ENCODE data around the gene PDE4B.
A peak's percentile ranks its signal among the peaks of the same experiment; 100 is the strongest.

PDE4B gene

GRCh38 chr1:65792669-65793358 is at the start of gene PDE4B:
TSS of gene PDE4B (plus strand) at chr1:65792895.
- no peak for DNase-seq

GRCh38 chr1:65744731-65745130 is 48.0 kb upstream of the PDE4B start:
- no peak for DNase-seq

GRCh38 chr1:65751961-65752360 is 40.7 kb upstream of the PDE4B start:
- no peak for DNase-seq

GRCh38 chr1:65756616-65757015 is 36.1 kb upstream of the PDE4B start:
- DNase-seq: no peak

GRCh38 chr1:65757531-65757930 is 35.2 kb upstream of the PDE4B start:
- no peak for DNase-seq

- no peak for DNase-seq
Measured at GRCh38 chr1:65758128-65758527, 34.6 kb upstream of the PDE4B start.

GRCh38 chr1:65759516-65759915 is 33.2 kb upstream of the PDE4B start:
- DNase-seq: no peak

- DNase-seq: no peak
Measured at GRCh38 chr1:65762081-65762862, 30.4 kb upstream of the PDE4B start.

- no peak for DNase-seq
Measured at GRCh38 chr1:65764052-65764451, 28.6 kb upstream of the PDE4B start.

GRCh38 chr1:65765631-65766030 is 27.1 kb upstream of the PDE4B start:
- DNase-seq: no peak

GRCh38 chr1:65769636-65770035 is 23.1 kb upstream of the PDE4B start:
- no peak for DNase-seq

- DNase-seq: no peak
Measured at GRCh38 chr1:65772607-65773006, 20.1 kb upstream of the PDE4B start.

- DNase-seq: no peak
Measured at GRCh38 chr1:65773391-65774123, 19.1 kb upstream of the PDE4B start.

GRCh38 chr1:65788762-65789161 is 3.9 kb upstream of the PDE4B start:
- no peak for DNase-seq

GRCh38 chr1:65791396-65791795 is 1.3 kb upstream of the PDE4B start:
- DNase-seq: no peak

- DNase-seq: no peak
Measured at GRCh38 chr1:65791801-65792668, 660 bp upstream of the PDE4B start.

GRCh38 chr1:65793359-65793732 is 651 bp downstream of the PDE4B start:
- DNase-seq: no peak

GRCh38 chr1:65795311-65795710 is 2.6 kb downstream of the PDE4B start:
- DNase-seq: no peak

GRCh38 chr1:65799601-65800000 is 6.9 kb downstream of the PDE4B start:
- no peak for DNase-seq

- DNase-seq: peak; percentile 25
Measured at GRCh38 chr1:65804584-65804983, 11.9 kb downstream of the PDE4B start.

- DNase-seq: peak; percentile 26
Measured at GRCh38 chr1:65812065-65812464, 19.4 kb downstream of the PDE4B start.

GRCh38 chr1:65813956-65814355 is 21.3 kb downstream of the PDE4B start:
- DNase-seq: peak; percentile 72

GRCh38 chr1:65814752-65815151 is 22.1 kb downstream of the PDE4B start:
- no peak for DNase-seq
